Neural cell (in vitro differentiated cells): ENCODE results near the gene OR11A1.

ENCODE experiments used
- EZH2 ChIP-seq: fragments of 200-600, 300-800 bp; shearing (Covaris generic), sonication (generic); IDR thresholded peaks from 2 replicates; pipeline ENCODE4 v1.6.1; 2014; ENCODE audit warnings: antibody characterized with exemption, low read length, borderline replicate concordance, mild to moderate bottlenecking; ENCODE audit not compliant: insufficient read depth, poor library complexity, severe bottlenecking
- POLR2AphosphoS5 ChIP-seq: IDR thresholded peaks from 2 replicates; pipeline ENCODE4 v1.6.1; 2012
- TF ChIP-seq, protein P1 (sequence below): fragments of 450-650 bp; IDR thresholded peaks from 2 replicates; pipeline ENCODE4 v1.5.1; 2014; ENCODE audit warnings: antibody characterized with exemption, mild to moderate bottlenecking, moderate library complexity; ENCODE audit not compliant: poor library complexity, severe bottlenecking

- TF ChIP-seq, protein P1, sequence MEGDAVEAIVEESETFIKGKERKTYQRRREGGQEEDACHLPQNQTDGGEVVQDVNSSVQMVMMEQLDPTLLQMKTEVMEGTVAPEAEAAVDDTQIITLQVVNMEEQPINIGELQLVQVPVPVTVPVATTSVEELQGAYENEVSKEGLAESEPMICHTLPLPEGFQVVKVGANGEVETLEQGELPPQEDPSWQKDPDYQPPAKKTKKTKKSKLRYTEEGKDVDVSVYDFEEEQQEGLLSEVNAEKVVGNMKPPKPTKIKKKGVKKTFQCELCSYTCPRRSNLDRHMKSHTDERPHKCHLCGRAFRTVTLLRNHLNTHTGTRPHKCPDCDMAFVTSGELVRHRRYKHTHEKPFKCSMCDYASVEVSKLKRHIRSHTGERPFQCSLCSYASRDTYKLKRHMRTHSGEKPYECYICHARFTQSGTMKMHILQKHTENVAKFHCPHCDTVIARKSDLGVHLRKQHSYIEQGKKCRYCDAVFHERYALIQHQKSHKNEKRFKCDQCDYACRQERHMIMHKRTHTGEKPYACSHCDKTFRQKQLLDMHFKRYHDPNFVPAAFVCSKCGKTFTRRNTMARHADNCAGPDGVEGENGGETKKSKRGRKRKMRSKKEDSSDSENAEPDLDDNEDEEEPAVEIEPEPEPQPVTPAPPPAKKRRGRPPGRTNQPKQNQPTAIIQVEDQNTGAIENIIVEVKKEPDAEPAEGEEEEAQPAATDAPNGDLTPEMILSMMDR, result no peak
- TF ChIP-seq EZH2 (no peak), POLR2AphosphoS5 (no peak)
Measured at GRCh38 chr6:29493261-29493660, 36.4 kb upstream of the OR11A1 start.
